IPS-11a (cell line): Measurements from ENCODE around the gene TMTC4.
"Not testable (repeated sequence)": the region's sequence is repeated elsewhere in the genome, so short reads cannot be mapped to it uniquely, and the experiment has no call there.

Experiments used
- H3K4me3 ChIP-seq: one replicate; pipeline ENCODE4 v1.5.1; 2013; ENCODE audit warnings: low read depth, low read length, control low read depth

The TMTC4 gene

DNA sequence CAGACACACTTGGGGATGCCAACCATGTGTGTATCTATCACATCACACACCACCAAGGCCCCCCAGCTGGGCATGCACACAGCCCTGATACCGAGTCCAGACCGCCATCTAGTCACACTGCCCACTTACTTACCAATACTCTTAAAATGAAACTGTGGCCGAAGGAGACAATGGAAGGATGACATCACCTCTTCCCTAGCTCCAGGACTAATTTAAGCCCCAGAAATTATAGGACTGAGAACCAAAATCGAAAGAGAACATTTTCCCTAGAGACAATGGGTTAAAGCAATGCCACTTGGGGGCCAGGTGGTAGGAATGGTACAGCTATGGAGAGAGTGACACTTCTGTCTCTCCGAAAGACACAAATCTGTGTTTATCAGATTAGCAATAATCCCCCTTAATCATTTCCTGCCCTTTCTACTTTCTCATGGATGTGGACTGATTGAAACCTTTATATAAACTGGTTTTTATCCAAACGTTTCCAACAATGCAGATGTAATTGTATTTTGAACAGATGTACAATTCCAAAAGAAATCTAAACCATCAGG is 85.3 kb downstream of the TMTC4 start:
- H3K4me3 ChIP-seq: no peak overlapping the region

DNA sequence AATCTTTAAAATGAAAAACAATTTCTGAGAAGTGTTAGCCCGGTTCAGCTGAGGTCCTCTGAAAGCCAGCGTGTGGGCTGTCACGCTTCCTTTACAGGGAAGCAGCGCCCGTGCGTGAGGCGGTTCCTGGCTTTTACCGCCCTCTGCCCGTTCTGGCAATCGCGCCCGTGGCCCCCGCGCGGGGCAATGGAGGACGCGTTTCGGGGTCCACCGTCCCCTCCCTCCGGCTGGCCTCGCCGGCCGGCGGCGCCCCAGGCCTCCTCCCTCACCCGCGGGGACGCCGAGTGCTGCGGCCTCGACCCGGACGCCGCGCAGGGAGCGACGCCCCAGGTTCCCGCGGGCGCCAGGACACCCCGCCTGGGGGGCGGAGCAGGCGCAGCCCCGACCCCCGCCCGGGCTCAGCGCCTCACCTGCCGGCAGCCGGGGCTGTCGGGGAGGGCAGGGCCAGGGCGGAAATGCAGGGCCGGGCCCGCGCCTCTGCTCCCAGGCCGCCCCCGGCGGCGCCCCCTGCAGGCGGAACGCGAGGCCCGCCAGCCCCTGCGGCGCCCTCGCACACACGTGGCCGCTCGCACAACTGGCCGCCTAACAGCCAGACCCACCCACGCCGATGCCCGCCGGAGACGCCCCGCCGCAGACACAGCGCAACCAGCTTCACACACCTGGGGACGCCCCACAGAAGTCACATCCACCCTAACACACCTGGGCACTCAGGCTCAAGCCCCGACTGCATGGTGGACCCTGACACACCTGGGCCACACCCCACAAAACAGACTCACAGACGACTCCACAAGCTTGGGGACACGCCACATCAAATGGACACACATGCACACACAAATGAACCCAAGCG is 86.0 kb downstream of the TMTC4 start, which contains the start of gene GGACT:
GGACT (minus strand) TSS at position 459 of the 847 bp plus-strand sequence. CDS start 56,198 bp downstream, outside the sequence.
- H3K4me3 ChIP-seq: peak within 1 kb of the TSS; percentile 62

DNA sequence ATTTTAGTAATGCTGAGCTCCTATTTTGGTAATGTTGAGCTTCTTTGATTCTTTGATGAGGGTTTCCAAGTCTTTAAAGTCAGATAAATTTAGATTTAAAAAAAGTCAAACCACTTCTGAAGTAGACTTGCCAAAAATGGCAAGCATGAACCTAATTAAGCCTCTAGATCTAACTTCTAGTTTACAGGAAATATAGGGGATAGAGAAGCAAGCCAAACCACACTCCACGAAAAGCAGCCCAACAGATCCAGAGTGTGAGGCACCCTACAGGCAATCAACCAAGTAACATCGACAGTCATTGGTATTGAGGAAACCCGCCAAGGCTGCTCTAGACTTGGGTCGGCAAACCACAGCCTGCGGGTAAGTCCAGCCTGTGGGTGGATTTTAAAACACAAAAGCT is 89.7 kb downstream of the TMTC4 start:
- no peak overlapping the region for H3K4me3 ChIP-seq

DNA sequence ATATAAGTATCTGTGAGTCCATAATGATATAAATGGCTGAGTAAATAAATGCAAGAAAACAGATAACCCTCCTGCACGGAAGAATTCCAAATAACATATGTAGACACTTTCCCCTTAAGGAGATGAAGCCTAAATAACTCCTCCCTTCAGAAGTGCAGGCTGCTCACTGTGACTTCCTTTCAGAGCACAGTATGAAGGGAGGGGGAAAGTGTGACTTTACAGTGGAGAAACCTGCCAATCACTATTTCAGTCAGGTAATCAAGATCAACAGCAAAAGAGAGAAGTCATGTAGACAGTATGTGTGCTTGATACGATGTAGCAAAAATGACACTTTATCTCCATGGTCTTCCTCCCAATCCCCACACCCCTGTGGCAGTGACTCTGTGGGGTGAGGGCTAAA is 93.1 kb downstream of the TMTC4 start:
- H3K4me3 ChIP-seq: no peak overlapping the region

DNA sequence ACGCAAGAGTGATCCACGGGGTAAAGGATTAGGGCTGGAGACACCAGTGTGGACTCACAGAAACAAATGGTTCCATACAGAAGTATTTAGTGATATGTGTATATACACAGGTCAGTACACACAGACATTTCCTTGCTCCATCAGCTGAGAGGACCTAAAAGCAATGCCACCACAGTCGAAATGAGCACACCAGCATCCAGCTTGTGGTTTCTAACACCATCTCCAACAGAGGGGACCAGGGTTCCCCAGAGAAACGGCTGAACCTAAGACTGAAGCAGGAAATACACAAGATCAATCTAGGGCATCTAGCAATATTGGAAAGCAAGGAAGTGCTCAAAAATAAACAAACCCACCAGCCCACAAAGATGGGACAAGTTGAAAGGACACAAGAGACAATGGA is 93.6 kb downstream of the TMTC4 start:
- H3K4me3 ChIP-seq: no peak overlapping the region

DNA sequence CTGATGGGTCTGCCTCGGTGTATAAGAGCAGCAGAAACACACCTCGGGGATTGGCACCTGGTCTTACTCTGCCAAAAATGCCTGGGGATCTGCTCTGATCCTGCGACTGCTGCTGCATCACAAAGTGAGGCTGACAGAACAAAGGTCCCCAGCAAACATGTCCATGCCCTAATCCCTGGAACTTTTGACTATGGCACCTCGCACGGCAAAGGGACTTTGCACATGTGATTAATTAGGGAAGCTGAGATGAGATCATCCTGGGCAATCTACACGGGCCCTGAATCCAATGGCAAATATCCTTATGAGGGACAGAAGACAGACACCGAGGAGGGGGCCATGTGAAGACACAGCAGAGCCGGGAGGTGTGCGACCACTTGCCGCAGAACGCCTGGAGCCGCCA is 94.5 kb downstream of the TMTC4 start:
- no peak overlapping the region for H3K4me3 ChIP-seq

DNA sequence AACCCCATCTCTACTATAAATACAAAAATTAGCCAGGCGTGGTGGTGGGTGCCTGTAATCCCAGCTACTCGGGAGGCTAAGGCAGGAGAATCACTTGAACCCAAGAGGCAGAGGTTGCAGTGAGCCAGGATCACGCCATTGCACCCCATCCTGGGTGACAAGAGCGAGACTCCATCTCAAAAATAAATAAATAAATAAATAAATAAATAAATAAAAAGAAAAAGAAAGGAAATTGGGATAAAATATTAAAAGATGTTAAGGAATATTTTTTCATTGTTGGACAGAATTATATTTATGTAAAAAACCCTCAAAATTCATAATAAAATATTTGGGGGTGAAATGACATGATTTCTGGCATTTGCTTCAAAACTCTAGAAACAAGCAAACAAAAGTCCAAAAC is 97.4 kb downstream of the TMTC4 start:
- not testable (repeated sequence) for H3K4me3 ChIP-seq

DNA sequence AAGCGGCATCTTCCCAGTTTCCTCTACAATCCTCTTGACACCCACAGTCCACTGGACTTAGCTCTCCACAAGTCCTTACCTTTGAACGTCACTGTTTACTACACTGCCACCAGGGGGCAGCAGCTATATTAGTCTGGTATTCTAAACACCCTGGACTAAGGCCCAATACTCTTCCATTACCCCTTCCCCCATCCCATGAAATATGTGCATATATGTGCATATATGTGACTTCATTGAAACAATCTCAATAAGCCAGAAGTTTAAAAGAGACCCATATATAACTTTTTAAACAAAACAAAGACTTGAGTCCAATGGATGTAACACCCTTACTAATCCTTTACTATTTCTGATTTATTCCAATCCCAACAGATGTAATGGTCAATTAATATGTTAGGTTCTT is 101.5 kb downstream of the TMTC4 start:
- no peak overlapping the region for H3K4me3 ChIP-seq

DNA sequence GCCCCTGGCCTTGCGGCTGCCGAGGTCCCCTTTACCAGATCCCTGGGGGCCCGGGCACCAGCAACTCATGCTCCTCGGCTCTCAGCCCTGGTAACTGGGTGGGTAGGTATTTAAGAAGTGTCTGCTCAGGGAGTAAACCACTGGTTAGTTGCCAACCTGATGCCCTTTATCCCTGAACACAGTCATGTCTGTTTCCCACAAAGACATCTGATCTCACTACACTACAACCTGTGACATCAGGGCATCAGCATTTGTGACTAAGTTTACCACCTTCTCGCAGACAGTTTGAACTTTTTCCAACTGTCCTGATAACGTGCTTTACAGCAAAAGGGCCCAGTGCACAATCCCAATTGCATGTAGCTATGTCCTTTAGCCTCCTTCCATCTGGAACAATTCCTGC is 108.1 kb downstream of the TMTC4 start:
- no peak overlapping the region for H3K4me3 ChIP-seq

DNA sequence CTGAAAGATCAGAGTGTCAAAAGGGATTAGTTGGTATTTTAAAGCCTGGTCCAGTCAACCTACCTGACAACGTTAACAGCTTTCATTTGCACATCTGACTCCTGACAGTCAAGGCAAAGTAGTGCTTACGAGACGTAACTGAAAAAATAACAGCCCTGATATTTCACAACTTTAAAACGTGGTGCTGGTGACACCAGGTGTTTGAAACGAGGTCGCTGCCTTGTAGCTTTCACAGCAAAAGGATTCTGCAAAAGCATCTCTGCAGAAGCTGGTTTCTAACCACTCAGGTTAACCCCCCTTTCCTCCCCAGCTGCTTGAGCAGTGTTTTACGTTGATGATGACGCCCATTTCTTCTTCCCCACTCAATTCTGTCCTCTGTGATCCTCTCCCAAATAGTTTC is 109.3 kb downstream of the TMTC4 start:
- H3K4me3 ChIP-seq: no peak overlapping the region

DNA sequence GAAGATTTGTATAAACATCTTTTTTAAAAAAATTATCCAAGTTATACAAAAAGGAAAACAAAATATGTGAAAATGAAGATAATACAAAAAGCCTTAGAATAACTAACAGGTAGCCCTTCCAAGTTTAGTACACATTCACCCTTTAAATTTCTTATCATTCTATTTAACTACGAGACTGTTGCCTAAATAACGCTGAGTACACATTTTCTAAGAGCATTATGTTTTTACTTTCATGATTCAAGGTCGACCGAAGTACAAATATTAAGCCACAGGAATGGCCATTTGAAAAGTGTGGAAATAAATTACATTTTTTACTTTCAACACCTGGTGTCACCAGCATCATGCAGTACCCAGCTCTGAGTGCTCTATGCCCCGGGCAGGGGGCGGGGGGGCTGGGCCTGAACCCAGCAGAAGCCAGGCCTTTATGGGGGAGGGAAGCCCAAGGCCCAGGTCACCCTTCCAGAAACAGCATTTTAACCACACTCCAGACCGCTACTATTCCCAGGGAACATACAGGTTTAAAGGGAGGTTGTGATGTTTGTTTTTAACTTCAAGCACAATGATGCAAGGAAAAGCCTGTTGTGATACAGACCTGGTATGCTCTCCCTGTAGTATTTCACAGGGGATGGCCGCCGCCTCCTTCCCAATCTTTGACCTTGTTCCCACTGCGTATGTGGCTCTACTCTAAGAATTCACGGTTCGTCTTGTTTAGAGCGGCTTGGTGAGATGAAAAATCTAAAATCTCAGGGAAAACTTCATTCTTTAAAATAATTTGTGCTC is 110.0 kb downstream of the TMTC4 start:
- no peak overlapping the region for H3K4me3 ChIP-seq

DNA sequence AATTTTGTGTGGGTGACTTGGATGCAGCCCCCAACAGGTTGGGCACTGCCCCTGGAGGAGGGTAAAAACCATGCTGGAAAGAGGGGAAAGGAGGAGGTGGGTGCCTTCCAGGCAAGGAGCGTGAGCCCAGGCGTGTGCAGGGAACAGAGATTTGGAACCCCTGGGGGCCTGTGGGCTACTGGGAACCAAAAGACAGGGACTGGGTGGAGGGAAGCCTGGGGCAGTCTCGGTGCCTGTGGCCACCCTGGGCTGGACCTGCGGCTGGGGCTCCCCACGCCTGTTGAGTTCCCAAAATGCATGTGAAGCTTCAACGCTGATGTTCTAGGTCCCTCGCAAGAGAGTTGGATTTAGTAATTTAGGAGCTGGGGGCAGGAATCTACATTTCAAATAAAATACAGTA is 110.8 kb downstream of the TMTC4 start:
- no peak overlapping the region for H3K4me3 ChIP-seq

DNA sequence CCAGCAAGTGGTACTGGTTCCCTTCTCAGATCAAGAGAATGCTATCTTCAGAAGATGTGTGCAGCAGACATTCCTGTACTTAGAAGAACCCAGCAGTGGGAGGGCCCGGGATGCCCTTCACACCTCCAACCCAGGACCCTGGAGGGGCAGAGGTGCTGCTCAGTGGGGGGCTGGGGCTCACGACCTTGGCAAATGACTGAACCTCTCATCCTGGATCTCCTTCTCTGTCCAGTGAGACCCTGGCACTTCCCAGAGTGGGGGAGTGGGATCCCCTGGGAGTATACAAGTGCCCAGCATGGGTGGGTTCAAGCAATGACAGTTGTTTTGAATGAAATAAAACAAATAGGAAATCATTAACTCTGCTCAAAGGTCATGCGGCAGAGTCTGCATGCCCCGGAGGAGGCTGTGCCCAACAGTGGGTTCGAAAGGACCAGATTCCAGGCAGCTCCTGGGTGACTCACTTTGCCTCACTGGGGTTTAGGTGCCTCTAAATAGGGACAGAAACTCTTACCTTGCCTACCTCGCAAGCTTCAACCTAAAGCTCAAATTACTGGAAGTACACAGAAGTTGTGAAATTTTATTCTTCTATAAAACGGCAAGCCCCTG is 112.9 kb downstream of the TMTC4 start:
- no peak overlapping the region for H3K4me3 ChIP-seq

DNA sequence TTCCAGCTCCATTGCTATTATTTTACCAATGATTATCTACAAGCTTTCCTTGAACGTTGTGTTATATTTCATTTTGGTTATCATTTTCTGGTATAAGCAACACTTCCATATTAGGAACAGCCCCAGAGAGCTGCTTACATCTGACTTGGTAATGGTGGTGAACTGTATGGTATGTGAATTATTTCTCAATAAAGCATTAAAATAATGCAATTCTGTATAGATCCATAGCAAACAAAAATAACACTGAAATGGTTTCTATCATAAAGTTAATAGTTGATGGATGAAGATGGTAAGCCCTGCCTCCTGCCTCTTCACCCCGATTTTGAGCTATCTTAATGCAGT is 113.5 kb downstream of the TMTC4 start:
- no peak overlapping the region for H3K4me3 ChIP-seq

DNA sequence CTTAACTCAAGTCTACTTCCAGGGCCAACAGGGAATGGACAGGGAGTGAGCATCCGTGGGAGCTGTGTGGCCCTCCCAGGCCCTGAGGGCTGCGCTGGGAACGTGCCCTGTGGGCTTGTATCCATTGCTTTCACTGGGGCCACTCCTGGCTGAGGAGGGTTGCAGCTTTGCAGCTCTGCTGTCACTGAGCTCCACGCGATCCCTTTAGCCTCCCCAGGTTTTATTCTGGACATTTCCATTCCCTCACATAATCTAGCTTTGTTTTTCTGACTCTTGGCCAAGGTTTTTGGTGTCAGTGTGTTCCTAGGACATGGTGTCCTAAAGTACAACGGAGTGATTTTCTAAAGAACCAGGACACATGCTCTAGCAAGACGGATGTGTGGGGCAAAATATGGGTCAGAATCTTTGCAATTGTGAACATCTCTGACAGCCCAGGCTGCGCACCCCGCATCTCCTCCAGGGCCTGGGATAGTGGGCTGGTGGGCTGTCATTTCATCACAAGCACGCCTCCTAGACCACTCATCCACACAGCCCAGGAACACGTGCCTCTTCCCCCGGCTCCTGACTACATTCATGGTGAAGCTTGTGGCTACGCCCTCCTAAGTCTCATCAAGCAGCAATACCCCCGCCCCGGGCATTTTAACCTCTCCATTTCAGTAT is 114.0 kb downstream of the TMTC4 start:
- no peak overlapping the region for H3K4me3 ChIP-seq

DNA sequence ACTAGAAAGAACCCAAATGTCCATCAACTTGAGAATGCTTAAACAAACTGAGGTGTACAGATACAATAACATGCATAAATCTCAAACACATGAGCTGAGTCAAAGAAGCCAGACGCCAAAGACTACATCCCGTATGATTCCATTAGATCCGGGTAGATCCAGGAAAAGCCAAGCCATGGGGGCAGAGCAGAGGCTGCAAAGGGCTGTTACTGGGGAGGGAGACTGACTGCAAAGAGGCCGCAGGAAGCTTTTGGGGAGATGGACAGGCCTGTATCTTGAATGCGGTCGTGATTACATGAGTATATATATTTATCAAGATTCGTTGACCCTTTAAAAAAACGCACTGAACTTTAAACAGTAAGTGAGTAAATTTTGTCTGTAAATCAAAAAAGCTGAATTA is 114.7 kb downstream of the TMTC4 start:
- H3K4me3 ChIP-seq: no peak overlapping the region
